ENCODE results near the gene PRMT1. TPM values are rescaled to one million over a fixed set of nuclear protein-coding genes. Genes with fewer than 3 reads are reported as not detected.

The PRMT1 gene
- total RNA-seq, 4 donors from 2014 or later = 63.8 to 104 (median 78.2) TPM

DNA sequence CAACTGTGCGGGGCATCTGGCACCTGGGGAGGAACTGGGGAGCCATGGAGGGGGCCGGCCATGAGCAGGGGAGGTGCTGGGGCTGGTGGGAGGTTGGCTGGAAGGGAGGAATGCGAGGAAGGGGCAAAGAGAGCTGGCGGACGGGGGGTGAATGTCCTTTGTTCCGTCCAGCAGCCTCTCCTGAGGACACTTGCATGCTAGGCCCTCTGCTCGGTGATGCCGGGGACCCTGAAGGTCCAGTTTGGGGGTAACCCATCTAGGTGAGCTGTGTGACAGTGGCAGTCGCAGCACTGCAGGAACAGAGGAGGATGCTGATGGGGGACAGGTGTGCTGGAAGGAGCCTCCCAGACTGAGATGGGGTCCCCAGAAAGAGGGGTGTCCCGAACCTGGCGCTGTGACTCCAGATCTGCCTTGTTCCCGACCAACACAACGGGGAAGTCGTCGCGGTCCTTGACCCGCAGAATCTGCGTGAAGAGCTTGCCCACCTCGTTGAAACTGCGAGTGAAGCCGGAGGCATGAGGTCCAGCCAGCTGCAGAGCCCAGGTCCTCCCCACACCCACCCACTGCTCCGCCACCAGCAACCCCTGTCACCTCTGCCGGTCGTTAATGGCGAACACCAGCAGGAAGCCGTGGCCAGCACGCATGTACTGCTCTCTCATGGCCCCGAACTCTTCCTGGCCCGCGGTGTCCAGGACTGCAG is 40.7 kb upstream of the PRMT1 start:
- TF ChIP-seq CTCF (IDR thresholded peaks at IDR 0.05; ENCODE audit: low read depth) = no peak

GRCh38 chr19:49637821-49638738 is 39.0 kb upstream of the PRMT1 start:
- no peak for TF ChIP-seq CTCF (IDR thresholded peaks at IDR 0.05; ENCODE audit: low read depth)

GRCh38 chr19:49639401-49640112 is 37.5 kb upstream of the PRMT1 start:
- no peak for TF ChIP-seq CTCF (IDR thresholded peaks at IDR 0.05; ENCODE audit: low read depth)

DNA sequence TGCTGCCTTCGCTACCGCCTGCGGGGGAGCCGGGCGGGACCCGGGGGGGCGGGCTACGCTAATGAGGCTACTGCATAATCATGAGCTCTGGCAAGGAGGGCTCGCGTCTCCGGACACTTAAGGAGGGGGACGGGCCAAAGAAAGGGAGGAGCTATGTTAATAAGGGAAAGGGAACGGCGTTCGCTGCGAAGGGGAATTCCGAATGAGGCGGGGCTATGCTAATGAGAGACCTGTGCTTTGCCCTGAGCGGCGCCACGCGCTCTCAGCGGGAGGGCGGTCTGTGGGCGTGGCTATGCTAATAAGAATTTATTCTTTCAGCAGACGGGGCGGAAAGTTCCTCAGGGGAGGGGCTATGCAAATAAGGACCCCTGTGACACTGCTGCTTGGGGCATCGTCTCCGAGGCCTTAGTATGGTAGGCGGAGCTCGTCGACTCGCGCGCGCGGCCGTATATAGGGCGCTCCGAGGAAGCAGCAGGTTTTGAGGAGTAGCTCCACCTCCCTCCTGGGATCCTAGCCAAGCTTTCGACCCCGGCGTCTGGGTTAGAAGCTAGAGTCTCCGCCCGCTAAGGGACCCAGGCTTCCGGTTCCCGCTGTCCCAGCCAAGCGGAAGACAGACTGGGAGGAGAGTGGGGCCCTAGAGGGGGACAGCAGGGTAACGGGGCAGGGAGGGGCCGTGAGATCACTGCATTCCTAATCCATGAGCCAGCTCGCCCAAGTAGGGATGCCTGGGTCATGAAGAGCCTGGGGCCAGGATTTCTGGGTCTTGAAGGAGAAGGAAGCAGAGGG is 36.8 kb upstream of the PRMT1 start, which contains the start of gene RRAS:
RRAS (minus strand) TSS at position 31 of the 786 bp plus-strand sequence. CDS start 45 bp downstream, outside the sequence.
- no peak for TF ChIP-seq CTCF (IDR thresholded peaks at IDR 0.05; ENCODE audit: low read depth)

DNA sequence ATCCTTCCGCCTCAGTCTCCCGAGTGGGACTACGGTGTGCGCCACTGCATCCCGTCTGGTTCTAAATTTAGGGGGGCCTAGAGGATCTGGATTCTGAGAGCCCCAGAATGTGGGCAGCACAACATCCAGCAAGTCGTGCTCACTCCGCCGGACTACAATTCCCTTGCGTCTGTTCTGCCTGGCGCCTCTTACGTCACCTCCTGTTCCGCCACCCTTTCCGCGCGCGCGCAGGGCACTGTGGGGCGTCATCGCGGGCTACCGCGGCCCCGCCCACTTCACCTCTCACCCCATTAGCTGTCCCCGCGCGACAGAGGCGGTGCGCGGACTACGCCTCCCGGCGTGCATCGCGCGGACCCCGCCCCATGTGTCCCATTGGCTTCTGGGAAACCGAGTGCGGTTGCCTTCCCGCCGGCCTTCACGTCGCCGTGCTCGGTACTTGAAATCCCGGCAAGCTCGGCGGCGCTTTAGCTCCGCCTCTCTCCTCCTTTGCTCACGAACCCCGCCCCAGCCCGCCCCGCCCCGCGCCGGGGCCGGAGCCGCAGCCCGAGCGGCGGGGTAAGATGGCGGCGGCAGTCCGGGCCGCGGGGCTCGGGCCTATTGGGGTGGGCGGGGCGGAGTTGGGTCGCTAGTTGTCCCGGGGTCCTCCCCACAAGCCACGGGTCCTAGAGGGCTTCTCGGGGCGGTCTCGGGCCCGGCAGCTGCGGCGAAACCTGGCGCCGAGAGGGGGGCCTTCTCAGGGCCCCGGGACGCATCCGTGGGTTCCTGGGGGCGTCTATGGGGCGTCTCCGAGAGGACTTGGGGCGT is 35.2 kb upstream of the PRMT1 start, which contains the start of gene SCAF1:
SCAF1 (plus strand) TSS at position 522 of the 804 bp plus-strand sequence. CDS start 2,818 bp downstream, outside the sequence.
- TF ChIP-seq CTCF (IDR thresholded peaks at IDR 0.05; ENCODE audit: low read depth) = no peak

DNA sequence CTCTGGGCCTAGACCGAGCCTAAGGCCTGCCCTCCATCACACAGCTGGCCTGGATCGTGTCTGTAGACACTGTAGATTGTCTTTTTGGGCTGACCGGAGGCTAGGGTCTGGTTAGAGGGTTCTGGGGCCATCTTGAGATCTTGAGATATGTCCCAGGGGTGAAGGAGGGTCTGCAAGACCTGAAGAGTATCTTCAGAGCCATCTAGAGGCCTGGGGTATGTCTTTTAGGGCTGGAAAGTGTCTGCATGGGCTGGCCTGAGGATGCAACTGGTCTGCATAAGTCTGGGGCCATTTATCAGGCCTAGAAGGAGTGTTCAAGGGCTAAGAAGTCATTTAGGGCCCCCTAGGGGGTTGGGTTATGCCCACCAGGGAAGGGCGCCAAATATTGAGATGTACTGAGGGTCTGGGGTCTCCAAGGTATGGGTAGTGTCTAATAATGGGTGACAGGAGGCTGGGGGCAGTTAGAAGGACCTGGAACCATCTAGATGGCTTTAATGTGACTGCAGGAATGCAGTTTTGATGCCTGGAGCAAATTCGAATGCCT is 34.5 kb upstream of the PRMT1 start:
- TF ChIP-seq CTCF (IDR thresholded peaks at IDR 0.05; ENCODE audit: low read depth) = no peak

Data from subcutaneous adipose tissue (tissue), 4 donors.